Activated naive CD4-positive, alpha-beta T cell treated with anti-CD3 and anti-CD28 coated beads for 36 hours (primary cell): ENCODE measurements around the gene SLC30A3. TPM values are rescaled to one million over a fixed set of nuclear protein-coding genes. Genes with fewer than 3 reads are reported as not detected.

Source experiments
- CTCF ChIA-PET: fragments of 350-600 bp; sonication (Branson Sonifier 250); formaldehyde crosslinking; loops from one replicate; lab custom pipeline; 2021; ENCODE audit warnings: antibody characterized with exemption; lab: Charles Lee
- DNase-seq: peaks from one replicate; pipeline ENCODE4 v3.0.0-alpha.2; 2020
- H3K27ac Mint-ChIP-seq: one replicate; pipeline ENCODE4 v1.8.0; 2021; ENCODE audit warnings: mild to moderate bottlenecking, mixed read lengths
- H3K27me3 Mint-ChIP-seq: one replicate; pipeline ENCODE4 v1.8.0; 2021; ENCODE audit warnings: low read depth, mixed read lengths
- H3K36me3 Mint-ChIP-seq: one replicate; pipeline ENCODE4 v1.8.0; 2021; ENCODE audit warnings: low read depth, mixed read lengths
- H3K4me1 Mint-ChIP-seq: one replicate; pipeline ENCODE4 v1.8.0; 2021; ENCODE audit warnings: low read depth, mixed read lengths
- H3K4me3 Mint-ChIP-seq: one replicate; pipeline ENCODE4 v1.8.0; 2021; ENCODE audit warnings: mild to moderate bottlenecking, moderate library complexity, mixed read lengths
- H3K9me3 Mint-ChIP-seq: one replicate; pipeline ENCODE4 v1.8.0; 2021; ENCODE audit warnings: mixed read lengths
- intact Hi-C: fragments of 100-400 bp; cut with micrococcal nuclease; formaldehyde crosslinking; loops from one replicate; pipeline ENCODE4 v1.15.1; 2023
- total RNA-seq, 2 experiments: library from RNA; stranded (reverse); gene quantifications; one replicate each; pipeline ENCODE4 v1.2.3, GENCODE V29; 2021

The SLC30A3 gene
- total RNA-seq, 2 experiments from 2014 or later, result 0.55 to 0.67 TPM

DNA sequence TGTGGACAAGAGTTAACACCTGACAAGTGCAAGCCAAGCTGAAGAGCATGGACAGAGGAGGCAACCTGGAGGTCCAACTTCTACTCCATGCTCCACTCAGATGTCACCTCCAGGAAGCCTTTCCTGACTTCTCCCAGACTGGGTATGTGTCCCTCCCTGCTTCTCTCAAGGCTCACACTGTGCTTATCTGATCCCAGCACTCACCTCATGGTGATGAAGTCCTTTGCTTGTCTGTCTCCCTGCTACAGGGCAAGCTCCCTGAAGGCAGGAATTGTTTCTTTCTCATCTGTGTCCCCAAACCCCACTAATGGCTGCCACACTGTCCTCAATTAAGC is 2.7 kb upstream of the SLC30A3 start:
- intact Hi-C loops, result loop anchor here (1.0 kb wide), 1 partner anchor 15 kb away; no protein-coding TSS in a partner anchor
- no peak for DNase-seq
- peak overlapping the region; percentile 39 for H3K4me3 Mint-ChIP-seq
- no peaks in the 10 kb centered on the region for H3K36me3 Mint-ChIP-seq
- H3K27ac Mint-ChIP-seq, result no peak overlapping the region
- peaks cover 26% of the 10 kb centered on the region for H3K4me1 Mint-ChIP-seq
- no peaks in the 10 kb centered on the region for H3K9me3 Mint-ChIP-seq
- CTCF ChIA-PET, result interaction anchor here (0.6 to 5.1 kb wide), 13 partner anchors 8 to 420 kb away, joined by 3 to 44 read pairs (median 3); partner anchors contain the start of genes KHK and TRIM54
- H3K27me3 Mint-ChIP-seq, result peaks cover 39% of the 10 kb centered on the region

DNA sequence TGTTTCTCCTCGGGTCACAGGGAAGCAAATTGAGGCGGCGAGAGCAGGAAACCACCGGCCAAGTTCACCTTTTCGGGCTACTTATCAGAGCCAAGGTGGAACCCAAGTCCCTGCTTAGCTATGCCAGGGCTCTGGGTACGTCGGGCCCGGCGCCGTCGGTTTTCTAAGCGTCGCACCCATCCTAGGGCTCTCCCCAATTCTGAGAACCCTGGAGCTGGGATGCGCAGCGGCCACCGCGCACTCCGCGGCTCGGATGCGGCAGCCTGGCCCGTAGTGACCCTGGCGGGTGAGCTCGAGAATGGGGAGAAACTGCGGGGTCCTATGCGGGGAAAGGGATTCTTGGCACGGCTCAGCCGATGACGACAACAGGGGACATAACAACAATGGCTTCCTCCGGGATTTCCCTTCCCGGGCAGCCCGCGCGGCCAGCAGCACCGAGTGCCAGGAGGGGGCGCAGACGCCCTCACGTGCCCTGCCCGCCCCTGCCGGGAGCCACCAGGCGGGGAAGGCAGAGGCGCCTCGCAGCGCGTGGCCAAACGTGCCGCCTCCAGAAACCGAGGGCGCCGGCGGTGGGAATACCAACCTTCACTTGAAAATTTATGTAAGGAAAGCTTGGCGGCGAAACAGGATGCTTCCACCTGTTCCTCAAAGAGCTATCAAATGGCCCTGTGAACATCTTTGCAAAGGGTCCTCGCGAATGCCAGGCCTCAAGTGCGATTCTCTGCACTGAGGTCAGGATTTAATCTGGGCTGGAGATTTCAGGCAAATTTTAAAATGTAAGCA is 2.1 kb upstream of the SLC30A3 start:
- H3K36me3 Mint-ChIP-seq, result no peaks in the 10 kb centered on the region
- intact Hi-C loops, result loop anchor here (1.0 to 5.0 kb wide), 3 partner anchors 15 to 168 kb away; no protein-coding TSS in a partner anchor

DNA sequence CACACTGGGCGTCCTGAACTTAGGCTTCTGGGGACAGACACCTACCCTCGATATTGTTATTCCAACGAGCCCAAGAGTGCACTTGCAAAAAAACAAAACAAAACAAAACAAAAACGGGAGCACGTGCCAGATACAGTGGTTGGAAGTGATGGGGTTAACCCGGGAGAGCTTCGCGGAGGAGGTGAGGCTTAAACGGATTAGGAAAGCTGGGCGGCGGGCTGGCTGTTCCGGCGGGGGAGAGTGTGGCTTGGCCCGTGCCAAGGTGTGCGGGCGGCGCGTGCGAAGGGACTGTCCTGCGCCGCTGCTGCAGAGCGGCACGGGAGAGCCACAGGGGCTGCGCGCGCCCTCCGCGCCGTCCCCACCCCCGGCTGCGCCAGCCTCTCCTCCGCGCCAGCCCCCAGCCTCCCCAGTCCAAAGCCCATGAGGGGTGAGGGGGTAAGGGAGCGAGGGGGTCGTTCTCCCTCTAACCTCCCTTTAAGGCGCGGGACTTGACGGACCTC is 1.5 kb upstream of the SLC30A3 start:
- Mint-ChIP-seq H3K4me3 (peak overlapping the region; percentile 77), H3K27ac (no peak overlapping the region), H3K9me3 (no peaks in the 10 kb centered on the region), H3K36me3 (no peaks in the 10 kb centered on the region), H3K27me3 (peaks cover 45% of the 10 kb centered on the region), H3K4me1 (peaks cover 26% of the 10 kb centered on the region)
- peak; percentile 39 for DNase-seq
- CTCF ChIA-PET, result interaction anchor here (0.8 to 5.1 kb wide), 10 partner anchors 9 to 177 kb away, joined by 3 to 44 read pairs (median 4); partner anchors contain the start of gene KHK
- intact Hi-C loops, result loop anchor here (5.0 kb wide), 2 partner anchors 38 to 167 kb away; no protein-coding TSS in a partner anchor

More for the DNA sequence above, 2.1 kb upstream of the SLC30A3 start:
- Mint-ChIP-seq H3K9me3 (no peaks in the 10 kb centered on the region), H3K27me3 (peaks cover 44% of the 10 kb centered on the region), H3K27ac (no peak overlapping the region), H3K4me1 (peaks cover 26% of the 10 kb centered on the region), H3K4me3 (peak overlapping the region; percentile 77)
- CTCF ChIA-PET, result interaction anchor here (0.6 to 5.1 kb wide), 17 partner anchors 8 to 419 kb away, joined by 3 to 44 read pairs (median 4); partner anchors contain the start of genes KHK and TRIM54
- peak; percentile 81 for DNase-seq

DNA sequence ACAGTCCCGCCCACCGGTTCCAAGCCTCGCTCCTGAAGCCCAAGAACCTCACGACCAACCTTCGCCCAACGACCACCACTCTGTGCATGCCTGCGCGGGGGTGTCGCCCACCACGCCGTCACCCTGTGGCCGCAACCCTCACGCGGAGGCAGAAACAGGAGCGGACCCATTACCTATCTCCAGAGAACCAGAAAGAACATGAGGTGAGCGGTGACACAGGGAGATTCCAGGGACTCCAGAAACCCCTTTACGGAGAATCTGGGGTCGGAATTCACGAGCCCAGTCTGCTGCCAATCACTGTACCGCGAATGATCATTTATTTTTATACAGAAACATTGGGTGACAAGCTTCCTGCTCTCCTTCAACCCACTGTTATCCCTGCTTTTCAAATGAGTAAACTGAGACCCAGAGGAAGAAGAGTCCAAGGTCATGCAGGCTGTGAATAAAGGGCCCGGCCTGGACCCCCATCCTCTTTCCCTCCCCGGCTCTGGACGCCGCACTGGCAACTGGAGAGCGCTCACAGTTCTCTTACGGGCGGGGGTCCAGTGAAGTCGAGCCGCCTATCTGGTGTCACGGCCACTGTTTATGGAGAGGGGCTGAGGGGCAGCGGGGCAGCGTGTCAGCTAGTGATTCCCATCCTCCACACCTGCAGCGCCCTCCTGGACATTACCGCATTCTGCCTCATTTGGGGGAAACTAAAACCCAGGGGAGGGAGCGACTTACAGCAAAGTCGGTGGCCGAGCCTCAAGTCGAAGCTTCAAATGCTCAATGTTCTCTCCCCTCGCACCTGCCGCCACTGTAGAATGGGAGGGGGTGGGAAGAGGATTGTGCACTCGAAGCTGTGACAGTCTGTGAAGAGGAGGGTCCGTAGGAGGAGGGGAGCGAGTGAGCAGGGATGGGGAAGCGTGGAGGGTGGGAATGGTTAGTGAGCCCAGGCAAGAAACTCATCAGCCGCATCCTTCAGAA is 723 bp upstream of the SLC30A3 start:
- peaks cover 26% of the 10 kb centered on the region for H3K4me1 Mint-ChIP-seq
- H3K4me3 Mint-ChIP-seq, result peak overlapping the region; percentile 77
- CTCF ChIA-PET, result interaction anchor here (0.9 to 5.1 kb wide), 6 partner anchors 15 to 160 kb away, joined by 4 to 44 read pairs (median 5); no protein-coding TSS in a partner anchor
- no peak overlapping the region for H3K27ac Mint-ChIP-seq
- intact Hi-C loops, result loop anchor here (5.0 kb wide), 2 partner anchors 39 to 166 kb away; no protein-coding TSS in a partner anchor
- peaks cover 48% of the 10 kb centered on the region for H3K27me3 Mint-ChIP-seq
- no peak for DNase-seq
- no peaks in the 10 kb centered on the region for H3K9me3 Mint-ChIP-seq
- no peaks in the 10 kb centered on the region for H3K36me3 Mint-ChIP-seq

DNA sequence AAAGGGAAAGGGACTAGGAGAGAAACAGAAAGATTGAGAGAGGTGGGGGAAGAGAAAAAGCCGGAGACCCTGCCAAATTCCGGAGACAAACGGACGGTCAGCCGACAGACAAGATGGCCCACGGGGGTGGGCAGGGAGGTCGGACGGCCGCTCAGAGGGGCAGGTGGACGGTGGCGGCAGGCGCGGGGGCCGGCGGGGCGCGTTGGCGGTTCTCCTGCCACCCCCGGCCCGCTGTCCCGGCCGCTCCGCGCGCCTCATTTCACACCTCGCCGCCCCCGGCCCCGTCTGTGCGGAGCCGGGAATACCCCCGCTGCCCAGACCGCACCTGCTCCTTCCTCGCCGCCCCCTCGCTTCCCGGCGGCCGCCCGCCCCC is 935 bp downstream of the SLC30A3 start:
- H3K4me3 Mint-ChIP-seq, result peak overlapping the region; percentile 41
- H3K27me3 Mint-ChIP-seq, result peaks cover 60% of the 10 kb centered on the region
- no peak overlapping the region for H3K27ac Mint-ChIP-seq
- H3K9me3 Mint-ChIP-seq, result no peaks in the 10 kb centered on the region
- intact Hi-C loops, result loop anchor here (5.0 kb wide), 2 partner anchors 40 to 165 kb away; no protein-coding TSS in a partner anchor
- DNase-seq, result no peak
- no peaks in the 10 kb centered on the region for H3K36me3 Mint-ChIP-seq
- CTCF ChIA-PET, result interaction anchor here (1.0 kb wide), 1 partner anchor 18 kb away, joined by 3 read pairs; no protein-coding TSS in a partner anchor
- H3K4me1 Mint-ChIP-seq, result peaks cover 26% of the 10 kb centered on the region

DNA sequence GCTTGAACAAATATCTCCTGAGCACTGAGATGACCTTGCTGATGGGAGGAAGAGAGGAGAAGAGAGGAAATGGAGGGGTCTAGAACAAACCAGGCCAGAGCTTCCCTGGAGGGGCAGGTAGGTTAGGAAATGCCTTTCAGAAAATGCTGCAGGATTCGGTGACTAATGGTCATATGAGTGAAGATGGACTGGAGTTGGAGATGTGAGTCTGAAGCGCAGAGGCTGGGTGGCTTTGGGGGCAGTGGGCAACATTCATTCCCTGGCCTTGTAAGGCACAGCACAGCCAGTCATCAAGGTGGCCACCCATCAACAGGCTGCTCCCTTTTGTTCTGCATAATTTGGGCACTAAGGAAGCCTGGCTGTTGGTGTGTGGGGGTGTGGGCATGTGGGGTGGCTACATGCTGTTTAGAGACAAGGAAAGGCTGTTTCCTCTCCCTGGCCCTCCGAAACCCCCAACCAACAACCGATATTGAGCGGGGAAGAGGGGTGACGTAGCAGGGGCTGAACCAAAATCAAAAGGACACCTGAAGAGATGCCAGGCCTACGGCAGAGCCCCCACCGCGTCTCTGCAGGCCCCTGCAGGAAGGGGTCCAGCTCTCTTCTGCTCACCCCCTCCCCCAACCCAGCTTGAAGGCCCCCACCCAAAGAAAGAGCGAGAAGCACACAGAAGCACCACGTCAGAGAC is 1.5 kb downstream of the SLC30A3 start:
- Mint-ChIP-seq H3K36me3 (no peaks in the 10 kb centered on the region), H3K4me3 (peak overlapping the region; percentile 41), H3K27me3 (peaks cover 65% of the 10 kb centered on the region), H3K9me3 (no peaks in the 10 kb centered on the region), H3K4me1 (peaks cover 26% of the 10 kb centered on the region), H3K27ac (no peak overlapping the region)
- intact Hi-C loops, result loop anchor here (5.0 kb wide), 2 partner anchors 41 to 164 kb away; no protein-coding TSS in a partner anchor
- DNase-seq, result no peak
- CTCF ChIA-PET, result interaction anchor here (1.0 kb wide), 1 partner anchor 18 kb away, joined by 3 read pairs; no protein-coding TSS in a partner anchor

DNA sequence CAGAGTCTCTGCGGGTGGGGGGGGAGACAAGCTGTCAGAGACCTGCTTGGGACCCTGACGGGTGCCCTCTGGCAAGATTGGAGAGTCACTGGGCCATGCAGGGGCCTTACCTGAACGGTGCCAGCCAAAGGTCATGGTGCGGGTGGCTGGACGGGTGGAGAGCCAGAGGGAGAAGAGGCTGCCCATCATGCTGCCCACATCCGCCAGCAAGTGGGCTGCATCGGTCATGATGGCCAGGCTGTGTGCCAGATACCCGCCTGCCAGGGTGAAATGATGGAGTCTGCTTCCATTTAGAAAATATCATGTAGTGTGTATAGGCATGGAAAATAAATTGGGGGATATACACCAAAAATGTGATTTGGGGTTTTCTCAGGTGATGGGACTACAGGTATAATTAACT is 4.8 kb downstream of the SLC30A3 start:
- Mint-ChIP-seq H3K27ac (no peak overlapping the region), H3K4me3 (no peak overlapping the region), H3K36me3 (no peaks in the 10 kb centered on the region), H3K4me1 (peaks cover 8% of the 10 kb centered on the region), H3K27me3 (peaks cover 53% of the 10 kb centered on the region), H3K9me3 (no peaks in the 10 kb centered on the region)
- intact Hi-C loops, result no loop called here
- no peak for DNase-seq
- CTCF ChIA-PET, result interaction anchor here (1.5 kb wide), 1 partner anchor 22 kb away, joined by 4 read pairs; no protein-coding TSS in a partner anchor

DNA sequence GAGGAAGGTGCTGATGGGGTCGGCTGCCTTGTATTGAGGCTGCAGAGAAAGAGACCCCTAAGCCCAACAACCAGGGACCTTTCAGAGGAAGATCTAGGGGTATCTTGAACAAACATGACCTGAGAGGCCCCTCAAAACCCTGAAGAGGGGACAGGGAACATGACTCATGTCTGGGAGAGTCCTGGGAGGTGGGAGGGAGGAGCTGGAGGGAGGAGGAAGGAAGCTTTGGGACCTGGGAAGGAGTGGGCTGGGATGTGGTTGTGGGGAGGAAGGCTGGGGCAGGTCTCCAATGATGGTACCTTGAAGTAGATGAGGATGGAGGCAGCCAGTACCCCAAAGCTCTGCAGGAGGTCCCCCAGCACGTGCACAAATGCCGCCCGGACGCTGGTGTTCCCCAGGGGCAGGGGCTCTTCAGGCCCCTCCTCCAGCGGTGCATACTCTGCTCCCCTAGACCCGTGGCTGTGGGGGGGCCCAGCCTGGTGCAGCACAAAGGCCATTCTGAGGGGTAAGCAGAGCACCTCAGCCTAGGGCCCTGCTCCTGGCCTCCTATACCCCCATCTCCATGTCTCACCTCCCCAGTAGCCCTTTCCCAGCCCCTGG is 5.9 kb downstream of the SLC30A3 start:
- Mint-ChIP-seq H3K4me3 (no peak overlapping the region), H3K9me3 (no peaks in the 10 kb centered on the region), H3K27me3 (peaks cover 52% of the 10 kb centered on the region), H3K27ac (no peak overlapping the region), H3K4me1 (peaks cover 8% of the 10 kb centered on the region), H3K36me3 (no peaks in the 10 kb centered on the region)
- intact Hi-C loops, result no loop called here
- DNase-seq, result no peak
- CTCF ChIA-PET, result interaction anchor here (0.5 to 1.9 kb wide), 4 partner anchors 9 to 23 kb away, joined by 3 to 11 read pairs (median 4); no protein-coding TSS in a partner anchor

DNA sequence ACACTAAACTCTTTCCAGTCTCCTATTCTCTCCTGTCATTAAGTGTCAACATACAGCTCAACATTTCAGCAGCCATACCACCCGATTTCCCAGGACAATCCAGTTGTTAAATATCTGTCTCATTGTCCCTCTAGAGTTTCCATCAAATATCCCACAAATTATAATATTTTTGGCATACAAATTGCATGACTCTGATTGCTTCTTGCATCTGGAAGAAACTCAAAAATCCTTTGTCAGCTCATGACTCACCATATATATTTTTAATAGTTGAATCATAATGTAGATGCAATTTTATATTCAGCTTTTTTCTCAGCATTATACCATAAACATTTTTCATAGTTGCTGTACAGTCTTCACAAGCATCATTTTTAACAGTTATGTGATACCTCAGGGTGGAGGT is 7.2 kb downstream of the SLC30A3 start:
- intact Hi-C loops, result no loop called here
- no peak overlapping the region for H3K4me3 Mint-ChIP-seq
- H3K9me3 Mint-ChIP-seq, result no peaks in the 10 kb centered on the region
- H3K4me1 Mint-ChIP-seq, result no peaks in the 10 kb centered on the region
- H3K27me3 Mint-ChIP-seq, result peaks cover 42% of the 10 kb centered on the region
- CTCF ChIA-PET, result interaction anchor here (0.7 to 1.9 kb wide), 3 partner anchors 24 to 47 kb away, joined by 3 to 11 read pairs (median 3); partner anchors contain the start of gene TRIM54
- DNase-seq, result no peak
- H3K27ac Mint-ChIP-seq, result no peak overlapping the region
- H3K36me3 Mint-ChIP-seq, result no peaks in the 10 kb centered on the region

DNA sequence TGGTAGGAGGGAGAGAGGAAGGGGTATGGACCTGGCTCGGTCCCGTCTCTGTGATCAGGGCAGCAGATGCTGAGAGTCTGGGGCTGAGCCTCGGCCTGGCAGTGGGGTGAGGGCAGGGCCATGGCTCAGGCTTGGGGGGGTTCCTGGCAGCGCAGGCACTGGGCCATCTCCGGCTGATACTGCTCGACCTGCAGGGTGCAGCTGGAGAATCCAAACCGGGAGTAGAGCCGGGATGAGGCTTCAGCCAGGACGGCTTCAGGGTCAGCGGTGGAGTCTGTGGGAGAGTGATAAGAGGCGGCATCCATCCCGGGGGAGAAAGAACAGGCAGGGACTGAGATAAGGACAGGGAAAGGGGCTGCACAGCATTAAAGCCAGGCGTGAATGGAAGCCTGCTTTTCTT is 7.7 kb downstream of the SLC30A3 start:
- intact Hi-C loops, result no loop called here
- no peak overlapping the region for H3K27ac Mint-ChIP-seq
- H3K36me3 Mint-ChIP-seq, result no peaks in the 10 kb centered on the region
- DNase-seq, result no peak
- no peaks in the 10 kb centered on the region for H3K9me3 Mint-ChIP-seq
- peaks cover 37% of the 10 kb centered on the region for H3K27me3 Mint-ChIP-seq
- CTCF ChIA-PET, result interaction anchor here (0.7 to 1.9 kb wide), 3 partner anchors 24 to 48 kb away, joined by 3 to 11 read pairs (median 3); partner anchors contain the start of gene TRIM54
- H3K4me3 Mint-ChIP-seq, result no peak overlapping the region
- no peaks in the 10 kb centered on the region for H3K4me1 Mint-ChIP-seq
